Panc1 (cell line): ENCODE measurements around the gene ELOVL2. TPM values are rescaled to one million over a fixed set of nuclear protein-coding genes. Genes with fewer than 3 reads are reported as not detected.

Source experiments
- ATAC-seq: fragments of 200-7000 bp; cut with Tn5 transposase; 2 replicates; pipeline ENCODE4 v1.9.1; 2020; ENCODE audit warnings: mild to moderate bottlenecking, moderate library complexity
- BruUV-seq: library from RNA; stranded (reverse); fragments of 400-500 nt; replicated peaks from 2 replicates; lab custom pipeline; 2021; lab: Mats Ljungman, UMichigan
- CTCF ChIA-PET: fragments of 300-600 bp; sonication (Branson Sonifier 250); formaldehyde crosslinking; loops from one replicate; lab custom pipeline; 2022; ENCODE audit warnings: antibody characterized with exemption; lab: Charles Lee
- POLR2A ChIA-PET: fragments of 300-600 bp; sonication (Branson Sonifier 250); formaldehyde crosslinking; loops from one replicate; lab custom pipeline; 2022; ENCODE audit warnings: antibody characterized with exemption; lab: Charles Lee
- DNase-seq: peaks from one replicate; pipeline ENCODE4 v3.0.0-alpha.2; 2010; ENCODE audit warnings: low read depth, low spot score
- H3K27ac ChIP-seq: 2 replicates; pipeline ENCODE4 v1.5.1; 2011; ENCODE audit warnings: mild to moderate bottlenecking, low read length, inconsistent platforms
- H3K27me3 ChIP-seq: fragments of 200-500 bp; sonication (Bioruptor generic); 2 replicates; pipeline ENCODE4 v1.6.0; 2014; ENCODE audit warnings: low read length, inconsistent platforms; ENCODE audit not compliant: control insufficient read depth, insufficient read depth
- H3K36me3 ChIP-seq: fragments of 200-500 bp; sonication (Bioruptor generic); 2 replicates; pipeline ENCODE4 v1.5.1; 2014; ENCODE audit warnings: inconsistent platforms, mild to moderate bottlenecking, low read length, moderate library complexity; ENCODE audit not compliant: control insufficient read depth, insufficient read depth
- H3K4me1 ChIP-seq: 2 replicates; pipeline ENCODE4 v1.5.1; 2011; ENCODE audit warnings: inconsistent platforms, mild to moderate bottlenecking, low read length, moderate library complexity; ENCODE audit not compliant: control insufficient read depth, insufficient read depth
- H3K4me3 ChIP-seq, 2 experiments: 2 replicates each; pipeline ENCODE4 v1.5.1; 2011 to 2012; ENCODE audit warnings: low read depth in 2 of 2, low read length in 2 of 2, mild to moderate bottlenecking in 2 of 2, inconsistent platforms in 1 of 2, moderate library complexity in 1 of 2
- H3K9me3 ChIP-seq: fragments of 200-500 bp; sonication (Bioruptor generic); 2 replicates; pipeline ENCODE4 v1.5.1; 2014; ENCODE audit warnings: low read depth, mild to moderate bottlenecking, inconsistent platforms, low read length, moderate library complexity; ENCODE audit not compliant: control insufficient read depth, insufficient read depth
- POLR2AphosphoS5 ChIP-seq: IDR thresholded peaks from 2 replicates; pipeline ENCODE4 v1.6.1; 2012; ENCODE audit warnings: mild to moderate bottlenecking, low read depth, low read length, moderate library complexity
- SIN3A ChIP-seq: IDR thresholded peaks from 2 replicates; pipeline ENCODE4 v1.6.1; 2012; ENCODE audit warnings: low read depth, mild to moderate bottlenecking, low read length, moderate library complexity, borderline replicate concordance; ENCODE audit not compliant: insufficient read depth
- TCF7L2 ChIP-seq: IDR thresholded peaks from 2 replicates; pipeline ENCODE4 v1.6.1; 2011; ENCODE audit warnings: mild to moderate bottlenecking, low read depth, low read length, inconsistent platforms
- in situ Hi-C: cut with HindIII; loops from 2 replicates; pipeline ENCODE4 v1.10.0; 2016; ENCODE audit warnings: low sequenced_read_pairs, low pct_unique_long_range_greater_than_20kb
- intact Hi-C: fragments of 100-400 bp; cut with micrococcal nuclease; formaldehyde crosslinking; loops from one replicate; pipeline ENCODE4 v1.10.0; 2022; ENCODE audit not compliant: unreplicated experiment
- total RNA-seq: library from RNA; stranded (reverse); gene quantifications from one replicate; pipeline ENCODE4 v1.2.1, GENCODE V29; 2021; ENCODE audit not compliant: unreplicated experiment
- TF ChIP-seq, protein P1 (sequence below): fragments of 450-650 bp; IDR thresholded peaks from 2 replicates; pipeline ENCODE4 v1.5.1; 2017; ENCODE audit warnings: mild to moderate bottlenecking
- TF ChIP-seq, protein P2 (sequence below), 2 experiments: IDR thresholded peaks; 2 replicates each; pipeline ENCODE4 v1.6.1; 2011 to 2012; ENCODE audit warnings: low read depth in 2 of 2, control low read depth in 1 of 2, low read length in 1 of 2, mild to moderate bottlenecking in 1 of 2, moderate library complexity in 1 of 2; ENCODE audit not compliant: insufficient read depth in 1 of 2

Gene ELOVL2
- total RNA-seq, 1 experiment from 2014 or later: 27.8 TPM

DNA sequence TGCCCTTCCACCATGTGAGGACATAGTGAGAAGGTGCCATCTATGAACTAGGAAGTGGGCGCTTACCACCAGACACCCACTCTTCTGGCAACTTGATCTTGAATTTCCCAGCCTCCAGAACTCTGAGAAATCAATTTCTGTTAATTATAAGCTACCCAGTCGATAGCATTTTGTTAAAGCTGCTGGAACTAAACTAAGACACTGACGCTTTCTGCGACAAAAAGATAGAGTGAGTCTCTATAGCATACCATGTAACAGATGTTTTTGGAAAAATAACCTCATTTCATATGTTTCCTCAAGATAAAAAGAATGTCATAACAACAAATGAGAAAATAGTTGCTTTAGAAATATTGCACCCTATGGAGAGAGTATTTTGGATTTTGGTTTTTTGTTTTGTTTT, 34.2 kb upstream of the ELOVL2 start:
- no TSS peak for BruUV-seq
- H3K27me3 ChIP-seq: no peaks in the 10 kb centered on the region
- H3K4me1 ChIP-seq: no peaks in the 10 kb centered on the region
- no peak overlapping the region for H3K27ac ChIP-seq
- intact Hi-C loops (no loop called here), in situ Hi-C loops (no loop called here)
- ChIA-PET POLR2A (no interaction called here), CTCF (no interaction called here)
- ATAC-seq (no peak), DNase-seq (no peak)
- no peak overlapping the region for H3K4me3 ChIP-seq
- H3K36me3 ChIP-seq: no peaks in the 10 kb centered on the region
- H3K9me3 ChIP-seq: no peaks in the 10 kb centered on the region
- no peak for TF ChIP-seq TCF7L2
- TF ChIP-seq, protein P1, sequence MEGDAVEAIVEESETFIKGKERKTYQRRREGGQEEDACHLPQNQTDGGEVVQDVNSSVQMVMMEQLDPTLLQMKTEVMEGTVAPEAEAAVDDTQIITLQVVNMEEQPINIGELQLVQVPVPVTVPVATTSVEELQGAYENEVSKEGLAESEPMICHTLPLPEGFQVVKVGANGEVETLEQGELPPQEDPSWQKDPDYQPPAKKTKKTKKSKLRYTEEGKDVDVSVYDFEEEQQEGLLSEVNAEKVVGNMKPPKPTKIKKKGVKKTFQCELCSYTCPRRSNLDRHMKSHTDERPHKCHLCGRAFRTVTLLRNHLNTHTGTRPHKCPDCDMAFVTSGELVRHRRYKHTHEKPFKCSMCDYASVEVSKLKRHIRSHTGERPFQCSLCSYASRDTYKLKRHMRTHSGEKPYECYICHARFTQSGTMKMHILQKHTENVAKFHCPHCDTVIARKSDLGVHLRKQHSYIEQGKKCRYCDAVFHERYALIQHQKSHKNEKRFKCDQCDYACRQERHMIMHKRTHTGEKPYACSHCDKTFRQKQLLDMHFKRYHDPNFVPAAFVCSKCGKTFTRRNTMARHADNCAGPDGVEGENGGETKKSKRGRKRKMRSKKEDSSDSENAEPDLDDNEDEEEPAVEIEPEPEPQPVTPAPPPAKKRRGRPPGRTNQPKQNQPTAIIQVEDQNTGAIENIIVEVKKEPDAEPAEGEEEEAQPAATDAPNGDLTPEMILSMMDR: no peak

DNA sequence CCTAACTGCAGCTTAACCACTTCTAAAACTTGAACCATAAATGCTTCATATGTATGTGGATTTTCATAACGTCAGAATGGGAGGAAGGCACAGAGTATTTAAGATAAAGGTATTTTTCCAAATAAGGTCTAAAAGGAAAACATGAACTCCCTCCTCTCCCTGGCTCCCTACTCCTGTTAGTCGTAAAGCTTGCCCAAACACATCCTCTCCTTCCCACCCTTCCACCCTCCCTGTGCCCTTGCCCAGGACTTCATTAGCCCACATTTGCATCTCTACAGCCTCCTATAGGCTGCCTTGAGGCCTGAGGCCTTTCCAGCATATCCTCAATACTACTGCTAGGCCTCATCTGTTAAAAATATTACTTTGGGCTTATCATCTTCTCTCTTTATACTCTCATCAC, 32.4 kb upstream of the ELOVL2 start:
- Histone ChIP-seq H3K27me3 (no peaks in the 10 kb centered on the region), H3K9me3 (no peaks in the 10 kb centered on the region), H3K4me1 (no peaks in the 10 kb centered on the region), H3K36me3 (no peaks in the 10 kb centered on the region), H3K27ac (no peak overlapping the region), H3K4me3 (no peak overlapping the region)
- TF ChIP-seq, protein P2, sequence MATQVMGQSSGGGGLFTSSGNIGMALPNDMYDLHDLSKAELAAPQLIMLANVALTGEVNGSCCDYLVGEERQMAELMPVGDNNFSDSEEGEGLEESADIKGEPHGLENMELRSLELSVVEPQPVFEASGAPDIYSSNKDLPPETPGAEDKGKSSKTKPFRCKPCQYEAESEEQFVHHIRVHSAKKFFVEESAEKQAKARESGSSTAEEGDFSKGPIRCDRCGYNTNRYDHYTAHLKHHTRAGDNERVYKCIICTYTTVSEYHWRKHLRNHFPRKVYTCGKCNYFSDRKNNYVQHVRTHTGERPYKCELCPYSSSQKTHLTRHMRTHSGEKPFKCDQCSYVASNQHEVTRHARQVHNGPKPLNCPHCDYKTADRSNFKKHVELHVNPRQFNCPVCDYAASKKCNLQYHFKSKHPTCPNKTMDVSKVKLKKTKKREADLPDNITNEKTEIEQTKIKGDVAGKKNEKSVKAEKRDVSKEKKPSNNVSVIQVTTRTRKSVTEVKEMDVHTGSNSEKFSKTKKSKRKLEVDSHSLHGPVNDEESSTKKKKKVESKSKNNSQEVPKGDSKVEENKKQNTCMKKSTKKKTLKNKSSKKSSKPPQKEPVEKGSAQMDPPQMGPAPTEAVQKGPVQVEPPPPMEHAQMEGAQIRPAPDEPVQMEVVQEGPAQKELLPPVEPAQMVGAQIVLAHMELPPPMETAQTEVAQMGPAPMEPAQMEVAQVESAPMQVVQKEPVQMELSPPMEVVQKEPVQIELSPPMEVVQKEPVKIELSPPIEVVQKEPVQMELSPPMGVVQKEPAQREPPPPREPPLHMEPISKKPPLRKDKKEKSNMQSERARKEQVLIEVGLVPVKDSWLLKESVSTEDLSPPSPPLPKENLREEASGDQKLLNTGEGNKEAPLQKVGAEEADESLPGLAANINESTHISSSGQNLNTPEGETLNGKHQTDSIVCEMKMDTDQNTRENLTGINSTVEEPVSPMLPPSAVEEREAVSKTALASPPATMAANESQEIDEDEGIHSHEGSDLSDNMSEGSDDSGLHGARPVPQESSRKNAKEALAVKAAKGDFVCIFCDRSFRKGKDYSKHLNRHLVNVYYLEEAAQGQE (IDR thresholded peaks at IDR 0.05; ENCODE audit: insufficient read depth in 1 of 2, low read depth in 2 of 2, low read length in 1 of 2): no peak
- TF ChIP-seq SIN3A: no peak
- TF ChIP-seq POLR2AphosphoS5: no peak
- intact Hi-C loops: no loop called here
- in situ Hi-C loops: no loop called here
- no TSS peak for BruUV-seq
- POLR2A ChIA-PET: no interaction called here
- ATAC-seq (no peak), DNase-seq (no peak)
- CTCF ChIA-PET: no interaction called here

DNA sequence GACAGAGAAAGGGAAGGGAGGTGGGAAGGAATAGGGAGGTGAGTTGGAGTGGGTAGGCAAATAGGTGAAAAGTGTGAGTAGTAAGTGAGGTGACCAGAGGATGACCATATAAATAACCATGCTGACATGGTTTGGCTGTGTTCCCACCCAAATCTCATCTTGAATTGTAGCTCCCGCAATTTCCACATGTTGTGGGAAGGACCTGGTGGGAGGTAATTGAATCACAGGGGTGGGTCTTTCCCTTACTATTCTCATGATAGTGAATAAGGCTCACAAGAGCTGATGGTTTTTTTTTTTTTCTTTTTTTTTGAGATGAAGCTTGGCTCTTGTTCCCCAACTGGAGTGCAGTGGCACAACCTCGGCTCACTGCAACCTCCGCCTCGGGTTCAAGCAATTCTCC, 28.0 kb upstream of the ELOVL2 start:
- TF ChIP-seq, protein P2 (IDR thresholded peaks at IDR 0.05; ENCODE audit: insufficient read depth in 1 of 2, low read depth in 2 of 2, low read length in 1 of 2): no peak
- no peak for TF ChIP-seq TCF7L2
- no peak overlapping the region for H3K27ac ChIP-seq
- intact Hi-C loops (no loop called here), in situ Hi-C loops (no loop called here)
- no TSS peak for BruUV-seq
- POLR2A ChIA-PET: no interaction called here
- no peaks in the 10 kb centered on the region for H3K4me1 ChIP-seq
- no peak for DNase-seq
- no peaks in the 10 kb centered on the region for H3K36me3 ChIP-seq
- ATAC-seq: no peak
- H3K4me3 ChIP-seq: no peak overlapping the region
- CTCF ChIA-PET: no interaction called here
- H3K27me3 ChIP-seq: no peaks in the 10 kb centered on the region
- no peaks in the 10 kb centered on the region for H3K9me3 ChIP-seq
